GM12874 (cell line): ENCODE results near the gene ARID5B.

ENCODE experiments used
- TF ChIP-seq, protein P1 (sequence below): IDR thresholded peaks from 2 replicates; pipeline ENCODE4 v1.5.1; 2011; ENCODE audit warnings: low read depth, mild to moderate bottlenecking, control low read depth, low read length, moderate library complexity; ENCODE audit not compliant: insufficient read depth

The ARID5B gene

DNA sequence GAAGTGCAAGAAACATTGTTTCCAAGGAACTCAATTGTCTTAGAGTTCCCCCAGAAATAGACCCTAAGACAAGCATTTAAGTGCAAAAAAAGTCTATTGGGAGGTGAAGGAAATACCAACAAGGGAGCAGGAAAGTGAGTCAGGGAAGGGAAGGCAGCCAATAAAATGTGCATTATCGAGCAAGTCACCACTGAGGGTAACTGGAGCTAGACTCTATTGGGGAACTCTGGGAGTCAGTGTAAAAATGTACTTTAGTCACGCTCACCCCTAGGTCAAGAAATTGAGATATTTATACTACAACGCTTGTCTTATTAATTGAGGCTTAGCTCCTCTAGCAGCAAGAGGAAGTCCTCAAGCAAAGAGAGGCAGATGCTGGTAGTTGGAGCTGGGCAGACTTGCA, 229.4 kb downstream of the ARID5B start:
- TF ChIP-seq, protein P1, sequence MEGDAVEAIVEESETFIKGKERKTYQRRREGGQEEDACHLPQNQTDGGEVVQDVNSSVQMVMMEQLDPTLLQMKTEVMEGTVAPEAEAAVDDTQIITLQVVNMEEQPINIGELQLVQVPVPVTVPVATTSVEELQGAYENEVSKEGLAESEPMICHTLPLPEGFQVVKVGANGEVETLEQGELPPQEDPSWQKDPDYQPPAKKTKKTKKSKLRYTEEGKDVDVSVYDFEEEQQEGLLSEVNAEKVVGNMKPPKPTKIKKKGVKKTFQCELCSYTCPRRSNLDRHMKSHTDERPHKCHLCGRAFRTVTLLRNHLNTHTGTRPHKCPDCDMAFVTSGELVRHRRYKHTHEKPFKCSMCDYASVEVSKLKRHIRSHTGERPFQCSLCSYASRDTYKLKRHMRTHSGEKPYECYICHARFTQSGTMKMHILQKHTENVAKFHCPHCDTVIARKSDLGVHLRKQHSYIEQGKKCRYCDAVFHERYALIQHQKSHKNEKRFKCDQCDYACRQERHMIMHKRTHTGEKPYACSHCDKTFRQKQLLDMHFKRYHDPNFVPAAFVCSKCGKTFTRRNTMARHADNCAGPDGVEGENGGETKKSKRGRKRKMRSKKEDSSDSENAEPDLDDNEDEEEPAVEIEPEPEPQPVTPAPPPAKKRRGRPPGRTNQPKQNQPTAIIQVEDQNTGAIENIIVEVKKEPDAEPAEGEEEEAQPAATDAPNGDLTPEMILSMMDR: no peak

DNA sequence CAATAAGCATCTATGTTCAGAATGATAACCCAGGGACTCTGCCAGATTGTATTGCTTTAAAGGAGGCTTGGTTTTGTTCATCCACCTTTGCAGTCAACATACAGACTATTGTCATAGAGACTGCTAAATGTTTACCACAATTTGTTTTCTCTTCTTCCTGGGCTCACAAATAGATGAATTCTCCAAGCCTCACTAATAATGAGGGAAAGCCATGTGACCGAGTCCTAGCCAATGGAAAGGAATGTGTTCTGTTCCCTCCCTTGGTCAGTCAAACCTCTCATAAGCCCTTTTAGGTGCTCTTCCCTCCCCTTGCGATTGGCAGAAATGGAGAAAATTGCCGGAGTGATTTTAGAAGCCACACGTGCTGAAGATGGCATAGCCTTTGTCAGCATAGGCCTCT, 230.2 kb downstream of the ARID5B start:
- TF ChIP-seq, protein P1: no peak

DNA sequence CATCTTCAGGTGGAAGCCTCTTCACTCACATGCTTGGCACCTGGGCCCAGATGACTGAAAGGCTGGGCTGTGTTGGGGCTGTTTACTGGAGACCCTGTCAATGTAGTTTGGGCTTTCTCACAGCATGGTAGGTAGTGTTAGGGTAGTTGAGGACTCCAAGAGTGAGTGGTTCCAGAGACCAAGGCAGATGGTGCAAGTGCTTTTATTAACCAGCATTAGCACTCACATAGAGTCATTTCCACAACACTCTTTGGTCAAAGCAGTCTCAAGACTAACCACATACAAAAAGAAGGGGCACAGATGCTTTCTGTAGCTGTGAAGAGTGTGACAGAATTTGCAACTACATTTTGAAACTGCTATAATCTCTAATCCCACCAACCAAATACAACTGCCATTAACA, 232.1 kb downstream of the ARID5B start:
- TF ChIP-seq, protein P1: no peak

- TF ChIP-seq, protein P1: no peak
Measured at GRCh38 chr10:62136931-62137330, 235.4 kb downstream of the ARID5B start.
